GM20000 (cell line): Measurements from ENCODE around the gene SLC6A3.

ENCODE experiments used
- DNase-seq: peaks from one replicate; pipeline ENCODE4 v3.0.0; 2012; ENCODE audit warnings: low spot score
- CTCF ChIP-seq: IDR thresholded peaks from 2 replicates; pipeline ENCODE4 v1.5.1; 2012; ENCODE audit warnings: mild to moderate bottlenecking, control low read depth; ENCODE audit errors: extremely low read depth, missing control alignments

Gene SLC6A3

DNA sequence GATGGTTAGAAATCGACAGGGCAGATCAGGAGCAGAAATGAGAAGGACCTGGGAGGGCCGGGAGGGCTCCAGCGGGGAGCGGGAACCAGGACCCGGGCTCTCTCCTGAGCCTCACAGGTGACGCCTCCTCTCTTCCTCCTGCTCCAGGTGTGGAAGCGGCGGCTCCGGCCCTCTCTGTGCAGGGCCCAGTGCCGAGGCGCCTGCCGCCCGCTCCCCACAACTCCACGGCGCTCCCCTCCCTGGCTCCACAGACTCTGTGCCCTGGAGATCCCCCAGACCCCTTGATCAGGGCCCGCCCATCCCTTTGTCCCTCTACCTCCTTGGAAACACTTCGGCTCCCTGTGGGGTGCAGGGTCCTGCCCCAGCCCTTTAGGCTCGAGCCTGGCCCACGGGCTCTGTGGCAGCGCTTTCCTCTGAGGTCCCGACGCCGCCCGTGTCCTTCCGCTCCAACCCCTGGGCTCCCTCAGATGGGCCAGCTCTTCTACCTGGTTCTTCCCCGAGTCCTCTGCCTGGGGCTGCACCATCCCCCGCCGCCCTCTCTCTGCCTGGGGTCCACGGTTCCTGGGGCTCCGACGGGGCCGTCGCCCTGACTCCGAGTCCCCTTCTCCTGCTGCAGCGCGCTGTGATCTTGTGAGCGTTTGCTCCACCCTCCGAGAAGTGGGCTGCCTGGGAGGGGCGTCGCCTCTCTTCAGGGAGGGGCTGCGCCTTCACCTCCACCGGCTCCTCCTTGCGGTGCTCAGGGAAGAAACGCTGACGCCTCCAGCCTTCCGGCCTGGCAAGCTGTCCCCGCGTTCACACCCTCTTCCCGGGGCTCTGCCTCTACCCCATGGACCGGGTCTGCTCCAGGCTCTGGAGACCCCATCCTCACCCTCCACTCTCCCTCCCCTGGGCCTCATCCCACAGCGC is 22.4 kb upstream of the SLC6A3 start:
- no peak for DNase-seq
- TF ChIP-seq CTCF, result no peak

- no peak for TF ChIP-seq CTCF
- no peak for DNase-seq
Measured at GRCh38 chr5:1466631-1467265, 21.5 kb upstream of the SLC6A3 start.

- DNase-seq, result no peak
- no peak for TF ChIP-seq CTCF
Measured at GRCh38 chr5:1465966-1466471, 20.8 kb upstream of the SLC6A3 start.

GRCh38 chr5:1465117-1465516 is 19.9 kb upstream of the SLC6A3 start:
- TF ChIP-seq CTCF, result no peak
- DNase-seq, result no peak

DNA sequence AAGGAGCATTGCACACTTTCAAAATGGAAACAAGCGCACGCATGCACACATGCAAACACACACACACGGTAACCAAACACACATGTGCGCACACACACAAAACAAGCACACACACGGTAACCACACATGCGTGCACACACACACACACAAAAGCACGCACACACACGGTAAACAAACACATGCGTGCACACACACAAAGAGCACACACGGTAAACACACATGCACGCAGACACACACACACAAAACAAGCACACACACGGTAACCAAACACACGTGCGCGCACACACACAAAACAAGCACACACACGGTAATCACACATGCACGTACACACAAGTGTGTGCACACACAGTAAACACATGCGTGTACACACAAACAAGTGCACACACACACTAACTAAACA is 19.3 kb upstream of the SLC6A3 start:
- no peak for DNase-seq
- TF ChIP-seq CTCF, result no peak

DNA sequence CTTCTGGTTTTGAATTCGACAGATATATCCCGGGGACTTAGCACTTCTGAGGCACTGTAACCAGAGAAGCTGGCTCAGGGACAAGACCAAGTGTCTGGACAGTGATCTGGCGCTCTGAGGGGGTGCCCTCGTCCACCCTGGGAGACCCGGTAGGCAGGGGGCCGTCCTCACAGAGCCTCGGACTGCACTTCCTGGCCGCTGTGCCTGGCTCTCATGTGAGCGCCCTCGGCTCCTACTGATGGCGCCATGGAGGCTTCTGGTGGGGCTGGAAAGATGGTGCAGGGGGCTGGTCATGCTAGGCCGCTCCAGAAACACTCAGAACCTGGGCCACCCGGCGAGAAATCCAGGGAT is 18.8 kb upstream of the SLC6A3 start:
- DNase-seq, result no peak
- TF ChIP-seq CTCF, result no peak

GRCh38 chr5:1463326-1464095 is 18.3 kb upstream of the SLC6A3 start:
- TF ChIP-seq CTCF, result no peak
- DNase-seq, result no peak
